ENCODE data around the gene SRGAP3. TPM values are rescaled to one million over a fixed set of nuclear protein-coding genes. Genes with fewer than 3 reads are reported as not detected.

SRGAP3 gene
- total RNA-seq, 1 experiment from 2014 or later: 17.9 TPM

- DNase-seq (ENCODE audit: low spot score) (no peak), ATAC-seq (peak; percentile 54)
- POLR2A ChIA-PET: no interaction called here
- Mint-ChIP-seq H3K4me3 (no peak overlapping the region), H3K27ac (no peak overlapping the region), H3K9me3 (no peaks in the 10 kb centered on the region), H3K27me3 (ENCODE audit: low read depth) (no peaks in the 10 kb centered on the region; the same call in 1 of the 2 replicates), H3K36me3 (no peaks in the 10 kb centered on the region), H3K4me1 (peaks cover 52% of the 10 kb centered on the region)
- peak; percentile 37; the same call in 1 of the 2 replicates for TF ChIP-seq ZNF423 (CRISPR knock-in tag; IDR thresholded peaks at IDR 0.05)
- TF ChIP-seq ZNF281 (CRISPR knock-in tag; IDR thresholded peaks at IDR 0.05): no peak
- CTCF ChIA-PET: interaction anchor here (1.0 to 2.8 kb wide), 9 partner anchors 10 to 237 kb away, joined by 3 to 13 read pairs (median 4); partner anchors contain the start of gene SRGAP3
Observed at GRCh38 chr3:9225268-9225667, 24.2 kb downstream of the SRGAP3 start.

GRCh38 chr3:9224490-9224889 is 25.0 kb downstream of the SRGAP3 start:
- Mint-ChIP-seq H3K9me3 (no peaks in the 10 kb centered on the region), H3K27me3 (ENCODE audit: low read depth) (no peaks in the 10 kb centered on the region; the same call in 1 of the 2 replicates), H3K36me3 (no peaks in the 10 kb centered on the region), H3K4me1 (peaks cover 51% of the 10 kb centered on the region), H3K27ac (no peak overlapping the region), H3K4me3 (no peak overlapping the region)
- TF ChIP-seq ZNF416 (CRISPR knock-in tag; IDR thresholded peaks at IDR 0.05) (no peak), E2F1 (CRISPR knock-in tag; IDR thresholded peaks at IDR 0.05) (no peak), STAT6 (CRISPR knock-in tag; conservative IDR thresholded peaks at IDR 0.05; ENCODE audit: low read depth) (no peak), ELF4 (CRISPR knock-in tag; IDR thresholded peaks at IDR 0.05; ENCODE audit: low read depth) (no peak)
- DNase-seq (ENCODE audit: low spot score) (no peak), ATAC-seq (no peak)
- CTCF ChIA-PET: interaction anchor here (1.3 to 2.8 kb wide), 5 partner anchors 25 to 236 kb away, joined by 4 to 13 read pairs (median 5); partner anchors contain the start of gene SRGAP3
- POLR2A ChIA-PET: no interaction called here

- CTCF ChIA-PET: no interaction called here
- POLR2A ChIA-PET: no interaction called here
- peaks cover 51% of the 10 kb centered on the region for H3K4me1 Mint-ChIP-seq
- H3K9me3 Mint-ChIP-seq: no peaks in the 10 kb centered on the region
- no peak overlapping the region for H3K4me3 Mint-ChIP-seq
- TF ChIP-seq USF1 (CRISPR knock-in tag; IDR thresholded peaks at IDR 0.05) (no peak), E2F4 (CRISPR knock-in tag; IDR thresholded peaks at IDR 0.05; ENCODE audit: borderline replicate concordance, low read depth) (no peak), MLX (CRISPR knock-in tag; IDR thresholded peaks at IDR 0.05) (no peak), TEAD1 (CRISPR knock-in tag; IDR thresholded peaks at IDR 0.05) (no peak), PRRX2 (CRISPR knock-in tag; IDR thresholded peaks at IDR 0.05) (no peak)
- H3K27me3 Mint-ChIP-seq (ENCODE audit: low read depth): no peaks in the 10 kb centered on the region; the same call in 1 of the 2 replicates
- H3K36me3 Mint-ChIP-seq: no peaks in the 10 kb centered on the region
- ATAC-seq: no peak
- no peak for DNase-seq (ENCODE audit: low spot score)
- no peak overlapping the region for H3K27ac Mint-ChIP-seq
Observed at GRCh38 chr3:9223672-9224071, 25.8 kb downstream of the SRGAP3 start.

Measured in WTC11 (cell line).